ENCODE data around the gene FAM131B. TPM values are rescaled to one million over a fixed set of nuclear protein-coding genes. Genes with fewer than 3 reads are reported as not detected.

FAM131B gene
- total RNA-seq, 2 experiments from 2014 or later, result 2.7 to 2.9 TPM

- Mint-ChIP-seq H3K27me3 (no peaks in the 10 kb centered on the region), H3K4me1 (ENCODE audit: low read depth) (peaks cover 2% of the 10 kb centered on the region), H3K36me3 (ENCODE audit: low read depth) (no peaks in the 10 kb centered on the region), H3K4me3 (no peak overlapping the region), H3K27ac (no peak overlapping the region), H3K9me3 (no peaks in the 10 kb centered on the region)
- CTCF ChIA-PET, result interaction anchor here (1.1 kb wide), 1 partner anchor 110 kb away, joined by 3 read pairs; no protein-coding TSS in a partner anchor
- POLR2A ChIA-PET, result no interaction called here
- DNase-seq, result no peak
- no peak for ATAC-seq
- TF ChIP-seq CTCF (IDR thresholded peaks at IDR 0.05), result no peak
- intact Hi-C loops (cut with micrococcal nuclease), result no loop called here
These were observed 11.5 kb downstream of the FAM131B start for GRCh38 chr7:143351060-143351459.

GRCh38 chr7:143347950-143348349 is 14.6 kb downstream of the FAM131B start:
- no peak for TF ChIP-seq CTCF (IDR thresholded peaks at IDR 0.05)
- H3K36me3 Mint-ChIP-seq (ENCODE audit: low read depth), result no peaks in the 10 kb centered on the region
- H3K4me3 Mint-ChIP-seq, result no peak overlapping the region
- ATAC-seq, result no peak
- no peaks in the 10 kb centered on the region for H3K9me3 Mint-ChIP-seq
- POLR2A ChIA-PET, result no interaction called here
- intact Hi-C loops (cut with micrococcal nuclease), result no loop called here
- H3K27ac Mint-ChIP-seq, result no peak overlapping the region
- DNase-seq, result no peak
- CTCF ChIA-PET, result interaction anchor here (1.2 to 4.7 kb wide), 5 partner anchors 12 to 108 kb away, joined by 3 to 42 read pairs (median 7); partner anchors contain the start of gene ZYX
- H3K4me1 Mint-ChIP-seq (ENCODE audit: low read depth), result peaks cover 7% of the 10 kb centered on the region
- H3K27me3 Mint-ChIP-seq, result no peaks in the 10 kb centered on the region

- DNase-seq (no peak), ATAC-seq (no peak)
- Mint-ChIP-seq H3K27me3 (no peaks in the 10 kb centered on the region), H3K9me3 (no peaks in the 10 kb centered on the region), H3K27ac (no peak overlapping the region), H3K4me1 (ENCODE audit: low read depth) (peaks cover 7% of the 10 kb centered on the region), H3K4me3 (no peak overlapping the region), H3K36me3 (ENCODE audit: low read depth) (no peaks in the 10 kb centered on the region)
- TF ChIP-seq CTCF (IDR thresholded peaks at IDR 0.05), result no peak
- CTCF ChIA-PET, result interaction anchor here (0.6 to 4.7 kb wide), 30 partner anchors 8 to 145 kb away, joined by 3 to 42 read pairs (median 4); no protein-coding TSS in a partner anchor
- intact Hi-C loops (cut with micrococcal nuclease), result no loop called here
- POLR2A ChIA-PET, result no interaction called here
These were observed 16.5 kb downstream of the FAM131B start for GRCh38 chr7:143346018-143346417.

- ChIA-PET CTCF (interaction anchor here (0.6 to 4.7 kb wide), 34 partner anchors 9 to 145 kb away, joined by 3 to 42 read pairs (median 4); no protein-coding TSS in a partner anchor), POLR2A (interaction anchor here (0.6 kb wide), 1 partner anchor 90 kb away, joined by 3 read pairs; no protein-coding TSS in a partner anchor)
- H3K4me1 Mint-ChIP-seq (ENCODE audit: low read depth), result peaks cover 7% of the 10 kb centered on the region
- no peaks in the 10 kb centered on the region for H3K27me3 Mint-ChIP-seq
- H3K36me3 Mint-ChIP-seq (ENCODE audit: low read depth), result no peaks in the 10 kb centered on the region
- ATAC-seq, result peak; percentile 100
- peak; percentile 82 for DNase-seq
- peak; percentile 67 for TF ChIP-seq CTCF (IDR thresholded peaks at IDR 0.05)
- no peaks in the 10 kb centered on the region for H3K9me3 Mint-ChIP-seq
- intact Hi-C loops (cut with micrococcal nuclease), result no loop called here
- peak overlapping the region; percentile 65 for H3K4me3 Mint-ChIP-seq
- H3K27ac Mint-ChIP-seq, result no peak overlapping the region
These were observed 17.0 kb downstream of the FAM131B start for GRCh38 chr7:143345428-143345900.

- no peaks in the 10 kb centered on the region for H3K9me3 Mint-ChIP-seq
- POLR2A ChIA-PET, result no interaction called here
- intact Hi-C loops (cut with micrococcal nuclease), result no loop called here
- TF ChIP-seq CTCF (IDR thresholded peaks at IDR 0.05), result no peak
- peaks cover 7% of the 10 kb centered on the region for H3K4me1 Mint-ChIP-seq (ENCODE audit: low read depth)
- peaks cover 2% of the 10 kb centered on the region for H3K27me3 Mint-ChIP-seq
- CTCF ChIA-PET, result interaction anchor here (1.0 to 1.7 kb wide), 3 partner anchors 10 to 103 kb away, joined by 3 to 7 read pairs (median 4); no protein-coding TSS in a partner anchor
- no peak overlapping the region for H3K4me3 Mint-ChIP-seq
- DNase-seq (no peak), ATAC-seq (no peak)
- no peak overlapping the region for H3K27ac Mint-ChIP-seq
- no peaks in the 10 kb centered on the region for H3K36me3 Mint-ChIP-seq (ENCODE audit: low read depth)
These were observed 18.9 kb downstream of the FAM131B start for GRCh38 chr7:143343596-143343995.

Data from activated CD8-positive, alpha-beta T cell treated with anti-CD3 and anti-CD28 coated beads for 36 hours (primary cell).